ENCODE data around the gene SUN1.
A peak's percentile ranks its signal among the peaks of the same experiment; 100 is the strongest.

The SUN1 gene

GRCh38 chr7:923108-924041 lies 91.1 kb downstream of the SUN1 start:
- peak; percentile 91 for DNase-seq

- peak; percentile 50 for DNase-seq
Observed at GRCh38 chr7:924042-924441, 91.8 kb downstream of the SUN1 start.

Measured in activated CD8-positive, alpha-beta memory T cell treated with anti-CD3 and anti-CD28 coated beads, Interleukin-2, amount 50 U/mL, for 48 hours (primary cell).